Epithelial cell of proximal tubule (primary cell): ENCODE measurements around the gene ATG7. TPM values are rescaled to one million over a fixed set of nuclear protein-coding genes. Genes with fewer than 3 reads are reported as not detected.
A peak's percentile ranks its signal among the peaks of the same experiment; 100 is the strongest.

Experiments
- DNase-seq: peaks from one replicate; pipeline ENCODE4 v3.0.0-alpha.2; 2011; ENCODE audit warnings: low read depth
- H3K4me3 ChIP-seq: 2 replicates; pipeline ENCODE4 v1.5.1; 2011; ENCODE audit warnings: low read depth, mild to moderate bottlenecking, low read length
- total RNA-seq: library from RNA; depleted of rRNA; stranded (reverse); fragments of >200 nt; gene quantifications from 2 replicates; pipeline ENCODE4 v1.2.3, GENCODE V29; 2015
- TF ChIP-seq, protein P1 (sequence below): conservative IDR thresholded peaks from 2 replicates; pipeline ENCODE4 v1.5.1; 2012; ENCODE audit warnings: low read depth, mild to moderate bottlenecking, low read length

The ATG7 gene
- 50.2 and 68.5 TPM in 2 replicates for total RNA-seq

- peak within 1 kb of the TSS; percentile 98 for H3K4me3 ChIP-seq
- TF ChIP-seq, protein P1, sequence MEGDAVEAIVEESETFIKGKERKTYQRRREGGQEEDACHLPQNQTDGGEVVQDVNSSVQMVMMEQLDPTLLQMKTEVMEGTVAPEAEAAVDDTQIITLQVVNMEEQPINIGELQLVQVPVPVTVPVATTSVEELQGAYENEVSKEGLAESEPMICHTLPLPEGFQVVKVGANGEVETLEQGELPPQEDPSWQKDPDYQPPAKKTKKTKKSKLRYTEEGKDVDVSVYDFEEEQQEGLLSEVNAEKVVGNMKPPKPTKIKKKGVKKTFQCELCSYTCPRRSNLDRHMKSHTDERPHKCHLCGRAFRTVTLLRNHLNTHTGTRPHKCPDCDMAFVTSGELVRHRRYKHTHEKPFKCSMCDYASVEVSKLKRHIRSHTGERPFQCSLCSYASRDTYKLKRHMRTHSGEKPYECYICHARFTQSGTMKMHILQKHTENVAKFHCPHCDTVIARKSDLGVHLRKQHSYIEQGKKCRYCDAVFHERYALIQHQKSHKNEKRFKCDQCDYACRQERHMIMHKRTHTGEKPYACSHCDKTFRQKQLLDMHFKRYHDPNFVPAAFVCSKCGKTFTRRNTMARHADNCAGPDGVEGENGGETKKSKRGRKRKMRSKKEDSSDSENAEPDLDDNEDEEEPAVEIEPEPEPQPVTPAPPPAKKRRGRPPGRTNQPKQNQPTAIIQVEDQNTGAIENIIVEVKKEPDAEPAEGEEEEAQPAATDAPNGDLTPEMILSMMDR: no peak
- peak; percentile 33 for DNase-seq
Observed at GRCh38 chr3:11271986-11272904, at the start of gene ATG7. Gene ATG7 (plus strand): TSS chr3:11272397. CDS start chr3:11298696, 26,299 bp downstream.

DNA sequence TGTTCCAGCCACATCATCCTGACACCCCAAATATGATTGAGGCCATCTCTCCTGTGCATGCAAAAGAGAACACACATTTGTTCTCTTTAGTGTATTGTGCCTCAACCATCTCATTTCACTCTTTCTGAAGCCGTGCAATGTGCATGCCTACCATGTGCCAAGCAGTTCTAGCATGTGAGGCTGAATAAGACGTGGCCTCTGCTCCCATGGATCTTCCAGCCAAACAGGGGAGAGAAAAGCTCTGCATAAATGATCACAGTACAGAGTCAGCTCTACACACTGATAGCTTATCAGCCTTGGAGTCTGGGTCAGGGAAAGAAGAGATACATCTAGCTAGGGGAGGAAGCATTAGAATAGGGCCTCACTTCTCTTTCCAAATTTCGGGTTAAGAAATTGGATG, 48.2 kb upstream of the ATG7 start:
- no peak for DNase-seq
- TF ChIP-seq, protein P1: no peak
- H3K4me3 ChIP-seq: no peak overlapping the region

DNA sequence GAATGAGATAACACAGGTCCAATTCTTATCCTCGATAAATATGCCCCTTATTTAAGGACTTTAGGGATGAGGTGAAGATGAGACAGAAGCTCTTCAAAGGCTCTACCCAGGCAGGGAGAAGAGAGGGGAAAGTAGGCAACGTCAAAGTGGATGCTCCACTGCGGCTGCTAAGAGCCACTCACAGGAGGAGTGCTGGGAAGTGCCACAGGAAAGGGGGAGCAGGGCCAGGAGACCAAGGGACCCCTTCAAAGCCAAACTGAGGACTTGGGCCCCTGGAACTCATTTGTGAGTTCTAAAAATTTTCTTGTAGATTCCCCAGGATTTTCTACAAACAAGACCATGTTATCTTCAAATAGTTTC, 47.3 kb upstream of the ATG7 start:
- no peak for DNase-seq
- H3K4me3 ChIP-seq: peak overlapping the region; percentile 55
- TF ChIP-seq, protein P1: no peak

GRCh38 chr3:11226042-11226370, 46.2 kb upstream of the ATG7 start:
- TF ChIP-seq, protein P1: no peak
- no peak for DNase-seq

GRCh38 chr3:11228041-11228440, 44.2 kb upstream of the ATG7 start:
- DNase-seq: no peak
- no peak overlapping the region for H3K4me3 ChIP-seq
- TF ChIP-seq, protein P1: no peak

More at GRCh38 chr3:11226042-11226370, 46.2 kb upstream of the ATG7 start:
- peak overlapping the region; percentile 55 for H3K4me3 ChIP-seq

- no peak for DNase-seq
- H3K4me3 ChIP-seq: no peak overlapping the region
- TF ChIP-seq, protein P1: no peak
Observed at GRCh38 chr3:11230125-11230524, 42.1 kb upstream of the ATG7 start.

DNA sequence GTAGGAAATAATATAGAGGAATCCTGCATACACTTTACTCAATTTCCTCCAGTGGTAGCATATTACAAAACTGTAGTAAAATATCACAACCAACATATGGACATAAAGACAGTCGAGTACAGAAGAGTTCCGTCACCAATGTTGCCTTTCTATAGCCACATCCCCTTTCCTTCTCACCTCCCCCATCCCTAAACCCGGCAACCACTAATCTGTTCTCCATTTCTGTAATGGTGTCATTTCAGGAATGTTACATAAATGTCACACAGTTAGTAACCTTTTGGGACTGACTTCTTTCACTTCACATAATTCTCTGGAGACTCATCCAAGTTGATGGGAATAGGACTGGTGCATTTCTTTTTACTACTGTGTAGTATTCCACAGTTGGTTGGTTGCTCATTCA, 41.4 kb upstream of the ATG7 start:
- TF ChIP-seq, protein P1: no peak

More for the DNA sequence above, 41.4 kb upstream of the ATG7 start:
- DNase-seq: no peak
- no peak overlapping the region for H3K4me3 ChIP-seq
